HEK293T (cell line): ENCODE measurements around the gene GPAT3.

Source experiments
- BHLHE40 ChIP-seq: fragments of 450-650 bp; IDR thresholded peaks from 2 replicates; pipeline ENCODE4 v1.6.1; 2016; ENCODE audit warnings: mild to moderate bottlenecking, moderate library complexity, borderline replicate concordance
- ELF4 ChIP-seq: fragments of 450-650 bp; IDR thresholded peaks from 2 replicates; pipeline ENCODE4 v1.6.1; 2017; ENCODE audit warnings: antibody characterized with exemption
- FOXA1 ChIP-seq: fragments of 450-650 bp; IDR thresholded peaks from 2 replicates; pipeline ENCODE4 v1.6.1; 2016; ENCODE audit warnings: mild to moderate bottlenecking
- FOXK2 ChIP-seq: fragments of 450-650 bp; IDR thresholded peaks from 2 replicates; pipeline ENCODE4 v1.6.1; 2016; ENCODE audit warnings: mild to moderate bottlenecking
- FOXM1 ChIP-seq: fragments of 450-650 bp; IDR thresholded peaks from 2 replicates; pipeline ENCODE4 v1.6.1; 2017; ENCODE audit warnings: mild to moderate bottlenecking, borderline replicate concordance
- L3MBTL2 ChIP-seq: fragments of 450-650 bp; conservative IDR thresholded peaks from 2 replicates; pipeline ENCODE4 v1.6.1; 2016; ENCODE audit warnings: mild to moderate bottlenecking
- NFRKB ChIP-seq: fragments of 450-650 bp; IDR thresholded peaks from 2 replicates; pipeline ENCODE4 v1.6.1; 2016; ENCODE audit warnings: mild to moderate bottlenecking, moderate library complexity
- PKNOX1 ChIP-seq: fragments of 450-650 bp; IDR thresholded peaks from 2 replicates; pipeline ENCODE4 v1.6.1; 2016
- SP1 ChIP-seq: fragments of 450-650 bp; IDR thresholded peaks from 2 replicates; pipeline ENCODE4 v1.6.1; 2017
- SUZ12 ChIP-seq: fragments of 450-650 bp; IDR thresholded peaks from 2 replicates; pipeline ENCODE4 v1.6.1; 2016; ENCODE audit warnings: mild to moderate bottlenecking
- TARDBP ChIP-seq: fragments of 450-650 bp; IDR thresholded peaks from 2 replicates; pipeline ENCODE4 v1.6.1; 2016
- ZNF384 ChIP-seq: fragments of 450-650 bp; IDR thresholded peaks from 2 replicates; pipeline ENCODE4 v1.6.1; 2016

GRCh38 chr4:83574247-83574646 lies 38.3 kb downstream of the GPAT3 start:
- TF ChIP-seq ZNF384, result no peak
- no peak for TF ChIP-seq ELF4
- TF ChIP-seq FOXK2, result no peak
- TF ChIP-seq BHLHE40, result no peak
- no peak for TF ChIP-seq SP1
- TF ChIP-seq L3MBTL2, result no peak
- no peak for TF ChIP-seq TARDBP
- no peak for TF ChIP-seq PKNOX1
- no peak for TF ChIP-seq FOXA1
- TF ChIP-seq SUZ12, result no peak
- no peak for TF ChIP-seq FOXM1
- TF ChIP-seq NFRKB, result no peak
